ENCODE results near the gene SYNE2.
A peak's percentile ranks its signal among the peaks of the same experiment; 100 is the strongest.
"Not testable (repeated sequence)": the region's sequence is repeated elsewhere in the genome, so short reads cannot be mapped to it uniquely, and the experiment has no call there.

Gene SYNE2

GRCh38 chr14:64197996-64198395 lies 345.2 kb downstream of the SYNE2 start:
- DNase-seq (ENCODE audit: low spot score): no peak

GRCh38 chr14:64198486-64198885 lies 345.7 kb downstream of the SYNE2 start:
- DNase-seq (ENCODE audit: low spot score): no peak

DNA sequence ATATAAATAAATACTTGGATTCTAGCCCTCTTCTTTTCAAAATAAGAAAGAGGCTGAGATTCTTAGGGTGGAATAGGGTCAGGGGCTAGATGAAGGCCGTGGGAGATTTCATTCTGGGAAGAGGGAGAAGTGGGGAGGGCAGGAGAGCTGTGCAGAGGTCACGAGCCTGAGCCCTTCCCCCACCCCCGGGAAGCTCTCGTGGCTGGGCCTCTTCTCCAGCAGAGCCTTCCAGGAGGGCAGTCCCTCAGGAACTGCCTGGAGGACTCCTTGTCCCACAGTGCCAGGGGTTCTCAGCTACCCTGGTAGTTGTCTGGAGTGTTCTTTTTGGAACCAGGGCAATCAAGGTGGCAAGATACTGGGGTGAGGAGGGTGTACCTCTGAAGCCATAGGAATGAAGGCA lies 347.4 kb downstream of the SYNE2 start:
- DNase-seq (ENCODE audit: low spot score): peak; percentile 33

DNA sequence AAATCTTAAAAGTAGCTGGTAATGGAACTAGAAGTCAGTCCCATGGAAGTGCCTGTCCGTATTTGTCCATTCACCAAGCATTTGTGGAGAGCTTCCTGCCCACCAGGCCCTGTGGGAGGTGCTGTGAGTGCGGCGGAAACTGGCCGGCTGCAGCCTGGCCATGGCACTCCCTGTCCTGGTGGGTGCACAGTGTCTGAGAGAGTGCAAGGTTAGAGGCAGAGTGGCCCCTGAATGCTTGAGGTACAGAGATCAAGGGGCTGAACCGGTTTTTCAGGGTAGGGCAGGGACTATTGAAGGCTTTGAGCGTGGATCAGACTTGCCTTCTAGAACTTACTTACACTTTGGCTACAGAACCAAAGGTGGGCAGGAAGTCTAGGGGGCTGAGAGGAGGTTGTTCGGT lies 348.5 kb downstream of the SYNE2 start:
- no peak for DNase-seq (ENCODE audit: low spot score)

- DNase-seq (ENCODE audit: low spot score): no peak
These were observed 349.2 kb downstream of the SYNE2 start for GRCh38 chr14:64201921-64202545.

- no peak for DNase-seq (ENCODE audit: low spot score)
These were observed 349.9 kb downstream of the SYNE2 start for GRCh38 chr14:64202716-64203115.

DNA sequence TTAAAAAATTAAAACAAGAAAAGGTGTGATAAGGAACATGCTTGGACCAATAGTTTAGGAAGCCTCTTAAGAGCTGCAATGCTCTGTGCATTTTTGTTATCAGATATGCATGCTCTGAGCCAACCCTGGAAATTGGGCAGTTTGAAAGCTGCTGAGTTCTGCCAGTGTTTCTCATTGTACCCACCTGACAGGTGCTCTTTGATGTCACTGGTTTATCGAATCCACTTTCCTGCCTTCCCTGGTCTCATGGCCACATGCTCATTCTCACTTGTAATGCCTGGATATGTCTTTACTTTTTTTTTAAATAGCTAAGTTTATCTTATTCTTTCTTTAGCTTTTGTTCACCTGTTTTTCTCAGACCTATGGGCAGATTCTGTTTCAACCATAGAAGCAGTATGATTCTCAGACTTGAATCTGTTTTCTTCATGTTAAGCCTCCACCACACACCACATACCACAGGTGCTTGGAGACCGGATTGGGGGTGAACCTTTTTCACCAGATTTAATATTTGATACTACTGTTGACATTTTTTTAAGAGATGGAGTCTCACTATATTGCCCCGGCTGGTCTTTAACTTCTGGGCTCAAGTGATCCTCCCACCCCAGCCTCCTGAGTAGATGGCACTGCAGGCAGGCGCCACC lies 350.7 kb downstream of the SYNE2 start:
- no peak for DNase-seq (ENCODE audit: low spot score)

GRCh38 chr14:64208261-64208660 lies 355.5 kb downstream of the SYNE2 start:
- DNase-seq (ENCODE audit: low spot score): no peak

- no peak for DNase-seq (ENCODE audit: low spot score)
These were observed 356.2 kb downstream of the SYNE2 start for GRCh38 chr14:64208981-64209380.

DNA sequence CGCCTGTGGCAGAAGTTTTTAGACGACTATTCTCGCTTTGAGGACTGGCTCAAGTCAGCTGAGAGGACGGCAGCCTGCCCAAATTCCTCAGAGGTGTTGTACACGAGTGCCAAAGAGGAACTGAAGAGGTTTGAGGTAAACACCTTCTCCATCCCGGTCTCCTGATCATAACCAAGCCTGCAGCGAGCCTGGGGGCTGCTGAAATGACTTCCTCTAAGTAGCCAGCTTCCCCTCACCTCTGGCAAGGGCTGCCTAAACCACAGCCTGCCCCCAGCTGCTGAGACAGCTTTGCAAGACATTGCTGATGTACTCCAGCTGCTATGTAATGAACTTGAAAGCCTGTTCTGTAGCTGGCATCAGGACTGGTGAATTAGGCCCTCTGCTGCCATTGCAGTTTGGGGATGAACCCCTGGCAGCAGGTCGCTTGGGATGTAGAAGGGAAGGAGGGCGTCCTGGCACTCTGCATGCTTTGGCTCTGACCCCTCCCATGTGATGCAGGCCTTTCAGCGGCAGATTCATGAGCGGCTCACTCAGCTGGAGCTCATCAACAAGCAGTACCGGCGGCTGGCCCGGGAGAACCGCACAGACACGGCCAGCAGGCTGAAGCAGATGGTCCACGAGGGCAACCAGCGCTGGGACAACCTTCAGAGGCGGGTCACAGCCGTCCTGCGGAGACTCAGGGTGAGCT lies 356.8 kb downstream of the SYNE2 start:
- peak; percentile 33 for DNase-seq (ENCODE audit: low spot score)

DNA sequence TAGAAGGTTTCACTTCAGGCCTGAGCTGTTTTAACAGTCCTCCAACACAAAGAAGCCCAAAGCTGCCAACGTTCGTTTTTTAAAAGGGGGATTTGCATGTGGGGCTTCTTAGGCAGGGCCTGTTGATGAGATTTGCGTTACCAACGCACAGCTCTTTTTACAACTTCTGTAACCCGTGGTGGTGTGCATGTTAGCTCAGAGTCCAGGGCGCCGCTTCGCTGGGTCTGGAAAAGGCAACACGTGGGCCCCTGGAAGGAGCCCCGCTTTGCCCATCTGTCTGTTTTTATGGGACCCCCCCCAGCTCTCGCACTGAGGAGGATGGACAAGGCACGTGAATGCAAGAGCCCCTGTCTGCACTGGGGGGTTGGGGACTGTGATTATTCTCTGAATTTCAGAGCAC lies 357.4 kb downstream of the SYNE2 start:
- no peak for DNase-seq (ENCODE audit: low spot score)

- DNase-seq (ENCODE audit: low spot score): not testable (repeated sequence)
These were observed 358.1 kb downstream of the SYNE2 start for GRCh38 chr14:64210912-64211311.

DNA sequence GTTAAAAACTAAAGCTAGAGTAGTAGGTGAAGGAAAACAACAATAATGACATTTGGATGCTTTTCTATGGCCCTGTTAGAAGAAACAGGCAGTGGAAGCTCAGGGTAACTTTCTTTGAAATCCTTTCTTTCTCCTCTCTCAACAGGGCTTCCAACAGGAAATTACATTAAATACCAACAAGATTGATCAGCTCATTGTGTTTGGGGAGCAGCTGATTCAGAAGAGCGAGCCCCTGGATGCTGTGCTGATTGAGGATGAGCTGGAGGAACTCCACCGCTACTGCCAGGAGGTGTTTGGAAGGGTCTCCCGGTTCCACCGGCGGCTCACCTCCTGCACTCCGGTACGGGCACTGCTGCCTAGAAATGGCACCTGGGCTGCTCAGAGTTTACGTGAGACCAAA lies 359.9 kb downstream of the SYNE2 start:
- DNase-seq (ENCODE audit: low spot score): no peak

DNA sequence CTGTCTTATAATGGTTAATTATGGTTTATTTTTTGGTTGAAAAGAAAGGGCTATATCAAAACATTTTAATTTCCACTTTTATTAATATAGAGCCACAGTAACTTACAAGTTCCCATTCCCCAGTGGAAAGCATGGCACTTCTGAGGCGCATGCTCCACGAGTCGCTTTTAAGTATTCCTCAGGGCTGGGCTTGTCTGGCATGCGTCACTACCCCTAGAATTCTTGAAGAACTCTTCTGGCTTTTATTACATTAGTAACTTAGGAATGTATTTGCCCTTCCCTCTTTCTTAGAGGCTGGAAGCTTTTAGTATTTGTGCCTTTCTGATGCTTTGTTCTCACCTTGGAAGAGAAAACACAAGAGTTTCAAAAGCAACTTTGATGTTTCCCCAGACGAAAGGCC lies 360.3 kb downstream of the SYNE2 start:
- DNase-seq (ENCODE audit: low spot score): no peak

GRCh38 chr14:64213853-64214570 lies 361.2 kb downstream of the SYNE2 start:
- DNase-seq (ENCODE audit: low spot score): no peak

GRCh38 chr14:64215274-64215673 lies 362.5 kb downstream of the SYNE2 start:
- no peak for DNase-seq (ENCODE audit: low spot score)

DNA sequence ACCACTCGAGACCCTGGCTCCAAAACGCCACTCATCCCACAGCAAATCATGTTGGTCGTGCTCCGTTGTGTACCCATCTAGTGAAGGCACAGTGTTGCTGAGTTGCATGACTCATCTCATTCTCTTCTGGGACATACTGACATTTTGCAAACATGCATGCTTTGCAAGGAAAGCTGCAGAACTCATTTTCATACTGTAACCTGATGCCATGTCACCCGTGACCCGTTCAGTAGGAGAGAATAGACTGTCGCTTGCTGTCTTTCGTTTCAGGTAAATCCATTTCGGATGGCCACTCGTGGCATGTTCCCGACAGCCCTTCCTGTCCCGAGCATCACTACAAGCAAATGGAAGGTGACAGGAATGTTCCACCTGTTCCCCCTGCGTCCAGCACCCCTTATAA lies 363.2 kb downstream of the SYNE2 start:
- no peak for DNase-seq (ENCODE audit: low spot score)

- no peak for DNase-seq (ENCODE audit: low spot score)
These were observed 364.5 kb downstream of the SYNE2 start for GRCh38 chr14:64217308-64217707.

- no peak for DNase-seq (ENCODE audit: low spot score)
These were observed 365.0 kb downstream of the SYNE2 start for GRCh38 chr14:64217834-64218233.

DNA sequence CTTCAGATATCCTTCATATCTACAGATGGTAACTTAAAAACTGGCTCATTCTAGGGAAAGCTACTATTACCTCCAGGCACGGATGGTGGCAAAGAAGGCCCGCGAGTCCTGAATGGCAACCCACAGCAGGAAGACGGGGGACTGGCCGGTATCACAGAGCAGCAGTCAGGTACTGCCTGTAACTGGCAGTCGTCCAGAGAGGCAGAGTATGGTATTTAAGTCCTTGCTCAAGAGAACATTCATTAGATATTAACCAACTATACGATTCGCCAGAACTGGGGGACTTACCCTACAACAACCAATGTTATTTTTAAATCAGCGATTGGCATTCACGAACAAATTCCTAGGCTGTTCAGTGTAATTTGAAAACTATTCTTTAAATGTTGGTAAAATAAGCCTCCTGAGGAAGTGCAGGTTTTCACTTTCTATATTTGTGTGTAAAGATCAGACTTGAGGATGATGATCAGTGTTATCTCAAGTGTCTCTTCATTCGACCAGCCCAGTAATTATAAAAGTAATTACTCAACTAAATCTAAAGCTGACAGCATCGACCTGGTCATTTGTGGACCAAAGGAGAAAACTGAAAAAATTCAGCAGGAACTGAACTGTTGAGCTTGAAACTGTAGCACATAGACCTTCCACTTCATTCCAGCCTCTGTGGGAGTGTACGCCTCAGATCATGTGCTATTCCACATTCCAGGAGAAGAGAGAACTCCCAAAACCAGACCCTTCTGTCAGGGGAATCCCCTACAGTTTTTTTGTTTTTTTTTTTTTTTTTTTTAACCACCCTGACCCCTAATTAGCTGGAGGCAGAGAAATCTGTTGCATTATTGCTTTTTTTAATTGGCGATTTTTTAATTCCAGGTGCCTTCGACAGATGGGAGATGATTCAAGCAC lies 365.8 kb downstream of the SYNE2 start:
- DNase-seq (ENCODE audit: low spot score): no peak

DNA sequence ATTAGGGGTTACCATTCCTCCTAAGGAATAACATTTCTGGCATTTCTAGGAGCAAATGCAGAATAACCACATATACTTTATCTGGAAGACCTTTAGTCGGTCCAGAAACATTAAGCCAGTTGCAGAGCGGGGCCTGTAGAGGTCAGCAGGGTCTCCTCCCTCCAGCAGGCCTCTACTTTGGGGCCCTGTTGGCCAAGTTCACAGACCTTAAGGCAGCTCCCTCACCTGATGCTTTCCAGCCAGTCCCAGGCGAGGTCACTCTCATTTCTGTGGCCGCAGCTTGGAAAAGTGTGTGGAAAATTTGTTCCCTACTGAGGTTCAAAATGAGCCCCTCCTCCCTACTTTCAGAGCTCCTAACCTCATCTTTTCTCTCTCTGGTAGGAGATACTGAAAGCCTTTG lies 367.3 kb downstream of the SYNE2 start:
- DNase-seq (ENCODE audit: low spot score): no peak

DNA sequence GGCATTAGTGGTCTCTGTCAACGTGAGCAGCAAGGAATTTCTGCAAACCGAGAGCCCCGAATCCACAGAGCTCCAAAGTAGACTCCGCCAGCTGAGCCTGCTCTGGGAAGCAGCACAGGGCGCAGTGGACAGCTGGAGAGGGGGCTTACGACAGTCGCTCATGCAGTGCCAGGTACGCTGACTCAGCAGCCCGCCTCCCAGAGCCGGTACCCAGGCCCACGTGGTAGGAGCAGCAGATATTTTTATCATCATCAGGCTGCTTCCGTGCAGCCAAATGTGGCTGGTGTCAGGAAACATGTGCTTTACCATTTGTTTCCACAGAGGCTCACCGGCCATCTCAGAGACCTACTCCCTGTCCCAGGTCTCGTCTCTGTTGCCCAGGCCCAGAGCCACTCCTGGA lies 367.7 kb downstream of the SYNE2 start:
- no peak for DNase-seq (ENCODE audit: low spot score)
